Heart left ventricle (tissue), 13 donors: ENCODE results near the gene ERCC1.

Source experiments
- CTCF ChIP-seq, 12 donors: fragments of 200-600 bp; sonication (generic) in 4 of 12; IDR thresholded peaks; one replicate each; pipeline versions ENCODE4 v1.5.0 to v1.8.0; 2018 to 2022; ENCODE audit warnings: antibody characterized with exemption in 12 of 12, mild to moderate bottlenecking in 5 of 12
- POLR2A ChIP-seq, 2 donors: fragments of 450-650 bp; IDR thresholded peaks; one replicate each; pipeline ENCODE4 v1.6.1; 2017; ENCODE audit warnings: antibody characterized with exemption in 2 of 2, mild to moderate bottlenecking in 2 of 2, moderate library complexity in 2 of 2
- donor health status: ischemic (EF 13 %, LVEDD 7.1; RV severe dilation, severe dysfunction).
- donor health status: DM: no; HTN: yes; CAD: no.
- donor health status: DM: no; HTN: no; CAD: no.
- donor health status: ischemic (EF 25% LVEDD 6.9; RV normal size, moderate dysfunction).
- donor health status: ischemic (EF 25% LVEDD 5.7; RV mildly dilated, moderate dysfunction).
- donor health status: ischemic (EF 35%, LVEDD 5.7; RV mildly dilated, moderate dysfunction).
- donor health status: nonischemic (EF 11% LVEDD 7.7; RV severe dilation, severe dysfunction).
- donor health status: DM: yes; HTN: yes; CAD: no.
- donor health status: PGD.
- donor health status: ischemic (EF 29% LVEDD 5.4; RV normal size, mild dysfunction).
- donor health status: nonischemic (EF 23%, LVEDD 6.1; RV moderate dilation, normal function).

- TF ChIP-seq CTCF (IDR thresholded peaks at IDR 0.05) (no peak), POLR2A (IDR thresholded peaks at IDR 0.05) (no peak)
Observed at GRCh38 chr19:45418802-45419201, 4.9 kb downstream of the ERCC1 start.
